HCT116 (cell line): ENCODE data around the gene CCHCR1. TPM values are rescaled to one million over a fixed set of nuclear protein-coding genes. Genes with fewer than 3 reads are reported as not detected.

Experiments used
- ATAC-seq: fragments of 200-7000 bp; cut with Tn5 transposase; 2 replicates; pipeline ENCODE4 v1.9.1; 2020; ENCODE audit warnings: mild to moderate bottlenecking, moderate library complexity
- BruUV-seq: library from RNA; stranded (reverse); fragments of 400-500 nt; replicated peaks from 2 replicates; lab custom pipeline; 2021; lab: Mats Ljungman, UMichigan
- CTCF ChIA-PET: fragments of 300-600 bp; sonication (Branson Sonifier 250); formaldehyde crosslinking; loops from one replicate; lab custom pipeline; 2021; ENCODE audit warnings: antibody characterized with exemption; lab: Charles Lee
- POLR2A ChIA-PET: fragments of 300-600, 350-600 bp; sonication (Branson Sonifier 250); formaldehyde crosslinking; loops from one replicate; lab custom pipeline; 2021; ENCODE audit warnings: antibody characterized with exemption; lab: Charles Lee
- RAD21 ChIA-PET, 2 experiments: fragments of 300-600 bp; sonication (Branson Sonifier 250); formaldehyde crosslinking; loops; one replicate each; lab custom pipeline; 2023; ENCODE audit warnings: low total read pairs in 2 of 2; ENCODE audit not compliant: uncharacterized antibody in 2 of 2, unreplicated experiment in 2 of 2, low non-redundant PET in 1 of 2; lab: Charles Lee
- DNase-seq: peaks from one replicate; pipeline ENCODE4 v3.0.0-alpha.2; 2010; ENCODE audit warnings: low read depth, low spot score
- H2AFZ ChIP-seq: fragments of 200-600 bp; shearing (Covaris generic), sonication (generic); 2 replicates; pipeline ENCODE4 v1.6.1; 2017; ENCODE audit warnings: low read depth, mixed run types, mixed read lengths, antibody characterized with exemption, low read length; ENCODE audit not compliant: poor library complexity, severe bottlenecking
- H3K27ac ChIP-seq: 2 replicates; pipeline ENCODE4 v1.5.1; 2012; ENCODE audit warnings: low read depth, low read length
- H3K27me3 ChIP-seq: fragments of 200-600 bp; sonication (generic); 2 replicates; pipeline ENCODE4 v1.6.1; 2016; ENCODE audit warnings: mixed run types, low read length, mixed read lengths; ENCODE audit not compliant: insufficient read depth
- H3K36me3 ChIP-seq, 2 experiments: fragments of 200-500 bp in 1 of 2; fragments of 200-600 bp in 1 of 2; sonication (Bioruptor generic) in 1 of 2; sonication (generic) in 1 of 2; 2 replicates each; pipeline versions ENCODE4 v1.5.1 to v1.6.1; 2014 to 2016; ENCODE audit warnings: low read length in 2 of 2, inconsistent platforms in 1 of 2, mixed read lengths in 1 of 2, mixed run types in 1 of 2; ENCODE audit not compliant: insufficient read depth in 2 of 2, control insufficient read depth in 1 of 2
- H3K4me1 ChIP-seq, 2 experiments: fragments of 200-600 bp in 1 of 2; sonication (generic) in 1 of 2; 2 replicates each; pipeline versions ENCODE4 v1.5.1 to v1.6.1; 2012 to 2017; ENCODE audit warnings: low read length in 2 of 2, inconsistent platforms in 1 of 2, mild to moderate bottlenecking in 1 of 2, mixed read lengths in 1 of 2, mixed run types in 1 of 2, moderate library complexity in 1 of 2; ENCODE audit not compliant: insufficient read depth in 2 of 2, control insufficient read depth in 1 of 2
- H3K4me2 ChIP-seq: fragments of 200-600 bp; sonication (generic); 2 replicates; pipeline ENCODE4 v1.6.1; 2017; ENCODE audit warnings: mixed run types, low read length, mixed read lengths
- H3K4me3 ChIP-seq, 2 experiments: fragments of 200-600 bp in 1 of 2; sonication (generic) in 1 of 2; replicated peaks in 1 of 2; 2 replicates each; pipeline ENCODE4 v1.5.1; 2011 to 2016; ENCODE audit warnings: low read length in 2 of 2, control low read depth in 1 of 2, low read depth in 1 of 2, mild to moderate bottlenecking in 1 of 2, mixed read lengths in 1 of 2, mixed run types in 1 of 2
- H3K79me2 ChIP-seq: fragments of 200-600 bp; sonication (generic); 2 replicates; pipeline ENCODE4 v1.6.1; 2017; ENCODE audit warnings: mild to moderate bottlenecking, mixed run types, low read length, moderate library complexity, mixed read lengths; ENCODE audit not compliant: insufficient read depth
- H3K9ac ChIP-seq: fragments of 200-600 bp; sonication (generic); 2 replicates; pipeline ENCODE4 v1.6.1; 2016; ENCODE audit warnings: low read length, mixed read lengths
- H3K9me2 ChIP-seq: fragments of 200-600 bp; sonication (generic), shearing (Covaris generic); 2 replicates; pipeline ENCODE4 v1.6.1; 2017; ENCODE audit warnings: mixed run types, mild to moderate bottlenecking, moderate library complexity; ENCODE audit not compliant: insufficient read depth
- H3K9me3 ChIP-seq, 2 experiments: fragments of 200-500 bp in 1 of 2; fragments of 200-600 bp in 1 of 2; sonication (Bioruptor generic) in 1 of 2; sonication (generic) in 1 of 2; 2 replicates each; pipeline ENCODE4 v1.6.1; 2014 to 2017; ENCODE audit warnings: low read length in 2 of 2, mixed read lengths in 2 of 2, inconsistent platforms in 1 of 2, low read depth in 1 of 2, mild to moderate bottlenecking in 1 of 2, mixed run types in 1 of 2, moderate library complexity in 1 of 2; ENCODE audit not compliant: control insufficient read depth in 1 of 2, insufficient read depth in 1 of 2
- H4K20me1 ChIP-seq: fragments of 200-600 bp; sonication (generic), shearing (Covaris generic); 2 replicates; pipeline ENCODE4 v1.6.1; 2017; ENCODE audit warnings: mixed run types, mild to moderate bottlenecking, moderate library complexity; ENCODE audit not compliant: insufficient read depth
- CEBPB ChIP-seq: IDR thresholded peaks from 2 replicates; pipeline ENCODE4 v1.6.1; 2012; ENCODE audit warnings: low read depth
- EGR1 ChIP-seq: IDR thresholded peaks from 2 replicates; pipeline ENCODE4 v1.6.1; 2012; ENCODE audit warnings: low read depth
- EZH2 ChIP-seq: fragments of 200-600 bp; sonication (generic); IDR thresholded peaks from 2 replicates; pipeline ENCODE4 v1.6.1; 2017; ENCODE audit warnings: antibody characterized with exemption, mixed run types
- EZH2phosphoT487 ChIP-seq: fragments of 200-600 bp; IDR thresholded peaks from 2 replicates; pipeline ENCODE4 v1.6.1; 2018; ENCODE audit warnings: antibody characterized with exemption, borderline replicate concordance
- FOSL1 ChIP-seq: IDR thresholded peaks from 2 replicates; pipeline ENCODE4 v1.6.1; 2012; ENCODE audit warnings: low read depth
- JUND ChIP-seq: IDR thresholded peaks from 2 replicates; pipeline ENCODE4 v1.6.1; 2012
- POLR2A ChIP-seq: IDR thresholded peaks from 2 replicates; pipeline ENCODE4 v1.7.0; 2011; ENCODE audit warnings: borderline replicate concordance; ENCODE audit not compliant: insufficient read depth, insufficient read length; ENCODE audit errors: extremely low read depth
- POLR2AphosphoS5 ChIP-seq: IDR thresholded peaks from 2 replicates; pipeline ENCODE4 v1.6.1; 2011; ENCODE audit warnings: mild to moderate bottlenecking, low read depth, low read length, moderate library complexity
- SIN3A ChIP-seq: IDR thresholded peaks from 2 replicates; pipeline ENCODE4 v1.6.1; 2012; ENCODE audit warnings: low read depth
- SRF ChIP-seq: IDR thresholded peaks from 2 replicates; pipeline ENCODE4 v1.6.1; 2012; ENCODE audit warnings: low read depth
- ZFX ChIP-seq: fragments of 450-650 bp; IDR thresholded peaks from 2 replicates; pipeline ENCODE4 v1.6.1; 2017
- intact Hi-C: fragments of 100-400 bp; cut with micrococcal nuclease; formaldehyde crosslinking; loops from 2 replicates; pipeline ENCODE4 v1.10.0; 2022
- total RNA-seq: library from RNA; stranded (reverse); gene quantifications from one replicate; pipeline ENCODE4 v1.2.1, GENCODE V29; 2021; ENCODE audit not compliant: unreplicated experiment
- TF ChIP-seq, protein P1 (sequence below): IDR thresholded peaks from 2 replicates; pipeline ENCODE4 v1.6.1; 2012
- TF ChIP-seq, protein P2 (sequence below): IDR thresholded peaks from 2 replicates; pipeline ENCODE4 v1.6.1; 2012
- TF ChIP-seq, protein P3 (sequence below): IDR thresholded peaks from 2 replicates; pipeline ENCODE4 v1.6.1; 2011; ENCODE audit warnings: mild to moderate bottlenecking, low read length, moderate library complexity; ENCODE audit not compliant: insufficient replicate concordance; ENCODE audit errors: extremely low read depth

The CCHCR1 gene
- total RNA-seq, 1 experiment from 2014 or later, result 40.7 TPM

DNA sequence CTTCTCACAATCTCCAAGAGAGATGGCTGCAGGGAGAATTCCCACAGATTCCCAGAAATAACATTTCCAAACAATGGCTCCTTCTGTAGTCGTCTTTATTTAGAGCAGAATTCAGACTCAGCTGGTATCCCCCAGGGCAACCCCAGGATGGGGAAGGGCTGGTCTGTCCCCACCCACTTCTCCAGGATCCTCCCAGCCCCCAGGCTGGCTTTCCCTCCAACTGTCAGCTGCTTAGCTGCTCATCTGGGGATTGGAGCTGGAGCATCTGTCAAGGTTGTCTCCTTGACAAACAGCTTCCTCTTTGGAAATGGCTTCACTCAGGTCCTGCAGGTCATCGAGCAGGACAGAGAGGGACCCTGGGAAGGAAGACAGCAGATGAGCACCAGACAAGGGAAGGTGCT, 15.2 kb downstream of the CCHCR1 start:
- no peak for ATAC-seq
- no peak for DNase-seq
- CTCF ChIA-PET, result no interaction called here
- TF ChIP-seq, protein P1, sequence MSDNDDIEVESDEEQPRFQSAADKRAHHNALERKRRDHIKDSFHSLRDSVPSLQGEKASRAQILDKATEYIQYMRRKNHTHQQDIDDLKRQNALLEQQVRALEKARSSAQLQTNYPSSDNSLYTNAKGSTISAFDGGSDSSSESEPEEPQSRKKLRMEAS, result no peak
- no peak for TF ChIP-seq EZH2phosphoT487
- TF ChIP-seq, protein P2, sequence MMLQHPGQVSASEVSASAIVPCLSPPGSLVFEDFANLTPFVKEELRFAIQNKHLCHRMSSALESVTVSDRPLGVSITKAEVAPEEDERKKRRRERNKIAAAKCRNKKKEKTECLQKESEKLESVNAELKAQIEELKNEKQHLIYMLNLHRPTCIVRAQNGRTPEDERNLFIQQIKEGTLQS, result no peak
- TF ChIP-seq JUND, result no peak
- TF ChIP-seq EGR1, result no peak
- no peak for TF ChIP-seq EZH2
- TF ChIP-seq ZFX, result no peak
- no peak for TF ChIP-seq CEBPB
- TF ChIP-seq SRF, result no peak
- no peak for TF ChIP-seq FOSL1
- no peak for TF ChIP-seq SIN3A
- TF ChIP-seq POLR2A, result no peak
- TF ChIP-seq POLR2AphosphoS5, result no peak
- TF ChIP-seq, protein P3, sequence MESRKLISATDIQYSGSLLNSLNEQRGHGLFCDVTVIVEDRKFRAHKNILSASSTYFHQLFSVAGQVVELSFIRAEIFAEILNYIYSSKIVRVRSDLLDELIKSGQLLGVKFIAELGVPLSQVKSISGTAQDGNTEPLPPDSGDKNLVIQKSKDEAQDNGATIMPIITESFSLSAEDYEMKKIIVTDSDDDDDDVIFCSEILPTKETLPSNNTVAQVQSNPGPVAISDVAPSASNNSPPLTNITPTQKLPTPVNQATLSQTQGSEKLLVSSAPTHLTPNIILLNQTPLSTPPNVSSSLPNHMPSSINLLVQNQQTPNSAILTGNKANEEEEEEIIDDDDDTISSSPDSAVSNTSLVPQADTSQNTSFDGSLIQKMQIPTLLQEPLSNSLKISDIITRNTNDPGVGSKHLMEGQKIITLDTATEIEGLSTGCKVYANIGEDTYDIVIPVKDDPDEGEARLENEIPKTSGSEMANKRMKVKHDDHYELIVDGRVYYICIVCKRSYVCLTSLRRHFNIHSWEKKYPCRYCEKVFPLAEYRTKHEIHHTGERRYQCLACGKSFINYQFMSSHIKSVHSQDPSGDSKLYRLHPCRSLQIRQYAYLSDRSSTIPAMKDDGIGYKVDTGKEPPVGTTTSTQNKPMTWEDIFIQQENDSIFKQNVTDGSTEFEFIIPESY, result no peak
- POLR2A ChIA-PET, result no interaction called here
- H3K36me3 ChIP-seq, result peaks cover 0 to 3% of the 10 kb centered on the region in 2 experiments; a peak in 1 of 4 replicates
- no peaks in the 10 kb centered on the region for H3K9me3 ChIP-seq
- peaks cover 4 to 13% of the 10 kb centered on the region in 2 experiments; a peak in 3 of 4 replicates for H3K4me1 ChIP-seq
- no peak overlapping the region for H3K9ac ChIP-seq
- no peaks in the 10 kb centered on the region for H4K20me1 ChIP-seq
- H3K4me2 ChIP-seq, result no peak overlapping the region
- no peaks in the 10 kb centered on the region for H3K79me2 ChIP-seq
- no peak overlapping the region for H3K27ac ChIP-seq
- intact Hi-C loops, result no loop called here
- H3K27me3 ChIP-seq, result no peaks in the 10 kb centered on the region
- RAD21 ChIA-PET, result no interaction called here
- H3K4me3 ChIP-seq, result no peak overlapping the region
- H3K9me2 ChIP-seq, result no peaks in the 10 kb centered on the region
- no peak overlapping the region for H2AFZ ChIP-seq
- no TSS peak for BruUV-seq
